Measurements from ENCODE around the gene SMYD5.
A peak's percentile ranks its signal among the peaks of the same experiment; 100 is the strongest.
"Not testable (repeated sequence)": the region's sequence is repeated elsewhere in the genome, so short reads cannot be mapped to it uniquely, and the experiment has no call there.

Gene SMYD5

GRCh38 chr2:73214120-73215035 lies at the start of gene SMYD5:
Gene SMYD5, plus strand, starts transcription at chr2:73214245. Its CDS starts 22 bp downstream, at chr2:73214267.
- no peak within 1 kb of the TSS for H3K27ac ChIP-seq
- no peak for DNase-seq (ENCODE audit: low read depth, low spot score)

- not testable (repeated sequence) for H3K27ac ChIP-seq; DNase-seq (ENCODE audit: low read depth, low spot score)
Measured at GRCh38 chr2:73165978-73166377, 48.1 kb upstream of the SMYD5 start.

GRCh38 chr2:73166813-73167212 lies 47.2 kb upstream of the SMYD5 start:
- not testable (repeated sequence) for DNase-seq (ENCODE audit: low read depth, low spot score); H3K27ac ChIP-seq

- DNase-seq (ENCODE audit: low read depth, low spot score); H3K27ac ChIP-seq: not testable (repeated sequence)
Measured at GRCh38 chr2:73168348-73168747, 45.7 kb upstream of the SMYD5 start.

- H3K27ac ChIP-seq; DNase-seq (ENCODE audit: low read depth, low spot score): not testable (repeated sequence)
Measured at GRCh38 chr2:73170341-73170740, 43.7 kb upstream of the SMYD5 start.

GRCh38 chr2:73172963-73173362 lies 41.1 kb upstream of the SMYD5 start:
- H3K27ac ChIP-seq, result no peak overlapping the region
- DNase-seq (ENCODE audit: low read depth, low spot score), result peak; percentile 33

GRCh38 chr2:73173781-73174180 lies 40.3 kb upstream of the SMYD5 start:
- no peak overlapping the region for H3K27ac ChIP-seq
- DNase-seq (ENCODE audit: low read depth, low spot score), result no peak

GRCh38 chr2:73174244-73174643 lies 39.8 kb upstream of the SMYD5 start:
- no peak for DNase-seq (ENCODE audit: low read depth, low spot score)
- no peak overlapping the region for H3K27ac ChIP-seq

- no peak overlapping the region for H3K27ac ChIP-seq
- no peak for DNase-seq (ENCODE audit: low read depth, low spot score)
Measured at GRCh38 chr2:73174941-73175662, 38.9 kb upstream of the SMYD5 start.

- H3K27ac ChIP-seq, result no peak overlapping the region
- DNase-seq (ENCODE audit: low read depth, low spot score), result no peak
Measured at GRCh38 chr2:73175663-73176204, 38.3 kb upstream of the SMYD5 start.

- no peak for DNase-seq (ENCODE audit: low read depth, low spot score)
- no peak overlapping the region for H3K27ac ChIP-seq
Measured at GRCh38 chr2:73176205-73176880, 37.7 kb upstream of the SMYD5 start.

- H3K27ac ChIP-seq, result no peak overlapping the region
- no peak for DNase-seq (ENCODE audit: low read depth, low spot score)
Measured at GRCh38 chr2:73176881-73177644, 37.0 kb upstream of the SMYD5 start.

- no peak overlapping the region for H3K27ac ChIP-seq
- DNase-seq (ENCODE audit: low read depth, low spot score), result no peak
Measured at GRCh38 chr2:73177645-73178255, 36.3 kb upstream of the SMYD5 start.

- no peak overlapping the region for H3K27ac ChIP-seq
- DNase-seq (ENCODE audit: low read depth, low spot score), result no peak
Measured at GRCh38 chr2:73185965-73186364, 28.1 kb upstream of the SMYD5 start.

- no peak overlapping the region for H3K27ac ChIP-seq
- no peak for DNase-seq (ENCODE audit: low read depth, low spot score)
Measured at GRCh38 chr2:73187549-73187948, 26.5 kb upstream of the SMYD5 start.

- peak overlapping the region; percentile 62 for H3K27ac ChIP-seq
- DNase-seq (ENCODE audit: low read depth, low spot score), result peak; percentile 55
Measured at GRCh38 chr2:73197579-73197978, 16.5 kb upstream of the SMYD5 start.

GRCh38 chr2:73200281-73200680 lies 13.8 kb upstream of the SMYD5 start:
- not testable (repeated sequence) for DNase-seq (ENCODE audit: low read depth, low spot score); H3K27ac ChIP-seq

- DNase-seq (ENCODE audit: low read depth, low spot score), result no peak
- H3K27ac ChIP-seq, result no peak within 1 kb of the TSS
Measured at GRCh38 chr2:73202156-73203054, 11.6 kb upstream of the SMYD5 start, which contains the start of gene NOTO. Gene NOTO, plus strand, starts transcription at chr2:73202574. Its CDS starts 93 bp downstream, at chr2:73202667.

Data from epithelial cell of prostate (primary cell).